Esophagus squamous epithelium (tissue), 4 donors: Measurements from ENCODE around the gene TRPV3.

Source experiments
- POLR2A ChIP-seq, 4 donors: fragments of 450-650 bp; IDR thresholded peaks; one replicate each; pipeline ENCODE4 v1.6.1; 2017; ENCODE audit warnings: antibody characterized with exemption in 4 of 4, mild to moderate bottlenecking in 4 of 4, moderate library complexity in 3 of 4
- TF ChIP-seq, protein P1 (sequence below), 6 experiments: fragments of 450-650 bp in 4 of 6; fragments of 200-600 bp in 2 of 6; sonication (generic) in 2 of 6; IDR thresholded peaks; one replicate each; pipeline ENCODE4 v1.5.1; 2016 to 2019; ENCODE audit warnings: antibody characterized with exemption in 6 of 6, mild to moderate bottlenecking in 4 of 6, moderate library complexity in 4 of 6

GRCh38 chr17:3514873-3515272, 42.7 kb downstream of the TRPV3 start:
- TF ChIP-seq, protein P1, sequence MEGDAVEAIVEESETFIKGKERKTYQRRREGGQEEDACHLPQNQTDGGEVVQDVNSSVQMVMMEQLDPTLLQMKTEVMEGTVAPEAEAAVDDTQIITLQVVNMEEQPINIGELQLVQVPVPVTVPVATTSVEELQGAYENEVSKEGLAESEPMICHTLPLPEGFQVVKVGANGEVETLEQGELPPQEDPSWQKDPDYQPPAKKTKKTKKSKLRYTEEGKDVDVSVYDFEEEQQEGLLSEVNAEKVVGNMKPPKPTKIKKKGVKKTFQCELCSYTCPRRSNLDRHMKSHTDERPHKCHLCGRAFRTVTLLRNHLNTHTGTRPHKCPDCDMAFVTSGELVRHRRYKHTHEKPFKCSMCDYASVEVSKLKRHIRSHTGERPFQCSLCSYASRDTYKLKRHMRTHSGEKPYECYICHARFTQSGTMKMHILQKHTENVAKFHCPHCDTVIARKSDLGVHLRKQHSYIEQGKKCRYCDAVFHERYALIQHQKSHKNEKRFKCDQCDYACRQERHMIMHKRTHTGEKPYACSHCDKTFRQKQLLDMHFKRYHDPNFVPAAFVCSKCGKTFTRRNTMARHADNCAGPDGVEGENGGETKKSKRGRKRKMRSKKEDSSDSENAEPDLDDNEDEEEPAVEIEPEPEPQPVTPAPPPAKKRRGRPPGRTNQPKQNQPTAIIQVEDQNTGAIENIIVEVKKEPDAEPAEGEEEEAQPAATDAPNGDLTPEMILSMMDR (IDR thresholded peaks at IDR 0.05) = no peak
- no peak for TF ChIP-seq POLR2A (IDR thresholded peaks at IDR 0.05)
